OCI-LY1 (cell line): Measurements from ENCODE around the gene OARD1.

ENCODE experiments used
- EZH2 ChIP-seq: fragments of 200-600 bp; sonication (generic), shearing (Covaris generic); IDR thresholded peaks from 2 replicates; pipeline ENCODE4 v1.8.0; 2017; ENCODE audit warnings: borderline replicate concordance, mixed run types, mild to moderate bottlenecking, antibody characterized with exemption, low read length, moderate library complexity, mixed read lengths
- TF ChIP-seq, protein P1 (sequence below): fragments of 200-600 bp; sonication (generic), shearing (Covaris generic); IDR thresholded peaks from 2 replicates; pipeline ENCODE4 v1.5.1; 2017; ENCODE audit warnings: mild to moderate bottlenecking, antibody characterized with exemption, low read length, moderate library complexity, mixed read lengths

GRCh38 chr6:41090841-41091761, 18.9 kb upstream of the OARD1 start:
- TF ChIP-seq, protein P1, sequence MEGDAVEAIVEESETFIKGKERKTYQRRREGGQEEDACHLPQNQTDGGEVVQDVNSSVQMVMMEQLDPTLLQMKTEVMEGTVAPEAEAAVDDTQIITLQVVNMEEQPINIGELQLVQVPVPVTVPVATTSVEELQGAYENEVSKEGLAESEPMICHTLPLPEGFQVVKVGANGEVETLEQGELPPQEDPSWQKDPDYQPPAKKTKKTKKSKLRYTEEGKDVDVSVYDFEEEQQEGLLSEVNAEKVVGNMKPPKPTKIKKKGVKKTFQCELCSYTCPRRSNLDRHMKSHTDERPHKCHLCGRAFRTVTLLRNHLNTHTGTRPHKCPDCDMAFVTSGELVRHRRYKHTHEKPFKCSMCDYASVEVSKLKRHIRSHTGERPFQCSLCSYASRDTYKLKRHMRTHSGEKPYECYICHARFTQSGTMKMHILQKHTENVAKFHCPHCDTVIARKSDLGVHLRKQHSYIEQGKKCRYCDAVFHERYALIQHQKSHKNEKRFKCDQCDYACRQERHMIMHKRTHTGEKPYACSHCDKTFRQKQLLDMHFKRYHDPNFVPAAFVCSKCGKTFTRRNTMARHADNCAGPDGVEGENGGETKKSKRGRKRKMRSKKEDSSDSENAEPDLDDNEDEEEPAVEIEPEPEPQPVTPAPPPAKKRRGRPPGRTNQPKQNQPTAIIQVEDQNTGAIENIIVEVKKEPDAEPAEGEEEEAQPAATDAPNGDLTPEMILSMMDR, result no peak
- no peak for TF ChIP-seq EZH2
